ENCODE data around the gene SNRNP200.

- TF ChIP-seq CTCF (conservative IDR thresholded peaks at IDR 0.05) (no peak), EZH2 (IDR thresholded peaks at IDR 0.05; ENCODE audit: low read depth) (no peak)
Measured at GRCh38 chr2:96323849-96324248, 18.5 kb upstream of the SNRNP200 start.
